GM12865 (cell line): ENCODE data around the gene SGK2.

Experiments used
- DNase-seq: peaks from one replicate; pipeline ENCODE4 v3.0.0; 2010; ENCODE audit warnings: low read depth
- H3K4me3 ChIP-seq: 2 replicates; pipeline ENCODE4 v1.5.1; 2011; ENCODE audit warnings: mild to moderate bottlenecking, low read depth, low read length, control low read depth
- CTCF ChIP-seq: IDR thresholded peaks from 2 replicates; pipeline ENCODE4 v1.5.1; 2011; ENCODE audit warnings: low read length, control low read depth, low read depth, inconsistent platforms; ENCODE audit not compliant: insufficient read depth; ENCODE audit errors: missing control alignments

SGK2 gene

DNA sequence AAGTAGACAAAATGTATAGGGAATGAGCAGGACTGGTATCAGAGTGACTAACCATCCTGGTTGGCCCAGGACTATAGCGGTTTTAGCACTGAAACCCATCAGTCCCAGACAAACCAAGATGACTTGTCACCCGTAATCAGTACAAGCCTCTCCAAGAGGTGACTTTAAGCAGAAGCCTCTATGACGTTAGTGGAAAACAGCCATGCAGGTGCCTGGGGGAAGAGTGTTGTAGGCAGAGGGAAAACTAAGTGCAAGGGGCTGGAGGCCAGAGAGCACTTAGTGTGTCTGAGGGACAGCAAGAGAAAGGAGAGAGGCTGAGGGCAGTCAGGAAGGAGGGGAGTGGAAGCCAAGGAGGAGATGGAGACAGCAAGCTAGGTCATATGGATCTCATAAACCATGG lies 2.1 kb downstream of the SGK2 start:
- no peak overlapping the region for H3K4me3 ChIP-seq
- no peak for DNase-seq
- TF ChIP-seq CTCF = no peak

DNA sequence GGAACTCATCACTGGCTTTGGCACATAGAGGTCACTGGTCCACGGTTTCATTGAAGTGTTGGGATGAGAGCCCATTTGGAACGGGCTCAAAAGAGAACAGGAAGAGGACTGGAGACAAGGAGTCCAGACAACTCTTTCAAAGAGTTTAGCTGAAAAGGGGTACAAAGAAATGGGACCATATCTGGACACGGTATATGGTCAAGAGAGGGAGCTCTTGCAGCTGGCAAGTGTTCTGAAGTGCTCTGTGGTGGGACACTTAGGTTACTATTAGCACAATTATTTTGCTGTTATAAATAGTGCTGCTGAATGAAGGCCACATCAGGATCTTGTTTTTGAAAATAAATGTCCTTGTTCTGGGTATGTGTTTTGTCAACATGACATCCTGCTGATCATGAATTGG lies 4.6 kb downstream of the SGK2 start:
- no peak for TF ChIP-seq CTCF
- DNase-seq = peak; percentile 27
- no peak overlapping the region for H3K4me3 ChIP-seq

DNA sequence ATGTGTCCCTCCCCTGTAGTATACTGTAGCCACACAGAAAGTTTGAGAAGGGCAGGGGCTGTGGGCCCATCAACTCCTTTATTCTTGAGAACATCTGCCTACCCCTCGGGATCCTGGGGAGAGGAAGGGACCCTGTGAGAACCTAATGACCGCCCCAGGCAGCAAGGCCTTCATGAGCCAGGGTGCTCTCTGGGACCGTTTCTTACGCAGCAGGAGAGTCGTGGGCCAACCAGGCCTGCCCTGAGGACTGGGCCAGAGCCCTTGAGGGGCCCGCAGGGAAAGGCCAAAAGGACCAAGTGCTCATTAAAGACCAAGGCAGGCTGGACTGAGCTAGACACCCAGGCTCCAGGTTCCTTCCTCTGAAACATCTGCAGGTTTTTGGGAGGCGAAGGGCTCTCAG lies 5.2 kb downstream of the SGK2 start:
- no peak for DNase-seq
- TF ChIP-seq CTCF = no peak
- H3K4me3 ChIP-seq = no peak overlapping the region

- H3K4me3 ChIP-seq = no peak overlapping the region
- TF ChIP-seq CTCF = no peak
- DNase-seq = no peak
These were observed 5.6 kb downstream of the SGK2 start for GRCh38 chr20:43564455-43564854.

GRCh38 chr20:43564993-43565757 lies 6.3 kb downstream of the SGK2 start:
- DNase-seq = no peak
- TF ChIP-seq CTCF = no peak
- H3K4me3 ChIP-seq = no peak overlapping the region

DNA sequence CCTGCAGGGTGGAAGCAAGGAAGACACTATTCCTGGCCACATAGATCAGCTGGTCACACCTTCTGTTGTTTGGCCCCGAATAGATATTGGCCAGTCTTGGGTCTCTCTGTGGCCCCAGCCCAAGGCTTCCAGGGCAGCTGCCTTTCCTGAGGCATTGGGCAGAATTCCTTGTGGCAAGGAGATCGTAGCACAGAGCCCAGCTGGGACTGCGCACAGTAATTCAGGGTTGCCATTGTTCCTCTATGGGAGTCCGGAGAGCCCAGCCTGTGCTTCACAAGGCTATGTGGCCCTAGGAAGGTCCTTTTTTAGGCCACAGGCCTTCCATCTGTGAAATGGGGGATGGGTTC lies 6.9 kb downstream of the SGK2 start:
- no peak overlapping the region for H3K4me3 ChIP-seq
- TF ChIP-seq CTCF = no peak
- DNase-seq = no peak

GRCh38 chr20:43567477-43567876 lies 8.7 kb downstream of the SGK2 start:
- no peak overlapping the region for H3K4me3 ChIP-seq
- TF ChIP-seq CTCF = no peak
- no peak for DNase-seq
